ENCODE results near the gene PSTPIP1.

Gene PSTPIP1

DNA sequence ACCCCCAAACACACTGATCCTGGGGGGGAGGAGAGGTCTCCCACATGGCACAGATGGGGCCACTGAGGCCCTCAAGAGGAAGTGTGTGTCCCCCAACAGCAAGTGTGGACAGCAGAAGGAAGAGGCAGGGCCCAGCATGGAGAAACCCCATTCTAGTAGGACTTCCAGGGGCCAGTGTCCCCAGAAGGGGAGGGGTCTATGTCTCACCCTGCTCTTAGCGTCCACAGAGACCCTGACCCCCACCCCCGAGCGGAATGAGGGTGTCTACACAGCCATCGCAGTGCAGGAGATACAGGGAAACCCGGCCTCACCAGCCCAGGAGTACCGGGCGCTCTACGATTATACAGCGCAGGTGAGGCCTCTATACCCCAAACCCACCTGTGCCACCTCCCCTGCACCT, 40.7 kb downstream of the PSTPIP1 start:
- Histone ChIP-seq H3K9me3 (ENCODE audit: low read length) (no peaks in the 10 kb centered on the region), H3K36me3 (ENCODE audit: insufficient read depth, low read length) (no peaks in the 10 kb centered on the region), H3K4me1 (ENCODE audit: insufficient read depth, low read length) (peaks cover 4% of the 10 kb centered on the region), H3K9ac (ENCODE audit: low read length) (no peak overlapping the region), H3K27me3 (ENCODE audit: control insufficient read depth in 1 of 2, insufficient read depth in 2 of 2, low read length in 2 of 2) (peaks cover 0 to 8% of the 10 kb centered on the region in 2 donors), H3K4me3 (ENCODE audit: low read depth in 1 of 2, low read length in 2 of 2) (no peak overlapping the region), H3K27ac (ENCODE audit: low read depth, low read length) (no peak overlapping the region)

DNA sequence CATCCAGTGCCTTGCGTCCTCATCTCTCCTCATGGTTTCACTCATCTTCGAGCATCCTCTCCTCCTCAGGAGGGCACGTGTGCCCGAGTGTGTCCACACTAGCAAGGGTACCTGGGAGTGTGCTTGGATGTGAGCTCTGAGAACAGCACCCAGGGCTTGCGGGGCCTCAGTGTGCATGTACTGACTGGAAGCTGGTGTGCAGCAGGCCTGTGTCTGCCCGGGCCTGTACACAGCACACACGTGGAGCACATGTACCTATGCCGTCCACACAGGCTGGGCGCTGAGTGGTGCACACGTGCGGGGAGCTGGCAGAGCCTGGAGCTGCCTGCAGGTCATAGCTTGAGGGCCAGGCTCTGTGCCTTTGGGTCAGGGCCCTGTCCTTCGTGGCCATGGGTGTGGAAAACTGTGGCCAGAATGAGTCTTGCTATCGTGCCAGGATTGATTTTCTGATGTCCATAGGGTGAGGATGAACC, 41.1 kb downstream of the PSTPIP1 start:
- Histone ChIP-seq H3K36me3 (ENCODE audit: insufficient read depth, low read length) (no peaks in the 10 kb centered on the region), H3K27me3 (ENCODE audit: control insufficient read depth in 1 of 2, insufficient read depth in 2 of 2, low read length in 2 of 2) (peaks cover 0 to 8% of the 10 kb centered on the region in 2 donors), H3K27ac (ENCODE audit: low read depth, low read length) (no peak overlapping the region), H3K9me3 (ENCODE audit: low read length) (no peaks in the 10 kb centered on the region), H3K4me3 (ENCODE audit: low read depth in 1 of 2, low read length in 2 of 2) (no peak overlapping the region), H3K4me1 (ENCODE audit: insufficient read depth, low read length) (peaks cover 4% of the 10 kb centered on the region), H3K9ac (ENCODE audit: low read length) (no peak overlapping the region)

DNA sequence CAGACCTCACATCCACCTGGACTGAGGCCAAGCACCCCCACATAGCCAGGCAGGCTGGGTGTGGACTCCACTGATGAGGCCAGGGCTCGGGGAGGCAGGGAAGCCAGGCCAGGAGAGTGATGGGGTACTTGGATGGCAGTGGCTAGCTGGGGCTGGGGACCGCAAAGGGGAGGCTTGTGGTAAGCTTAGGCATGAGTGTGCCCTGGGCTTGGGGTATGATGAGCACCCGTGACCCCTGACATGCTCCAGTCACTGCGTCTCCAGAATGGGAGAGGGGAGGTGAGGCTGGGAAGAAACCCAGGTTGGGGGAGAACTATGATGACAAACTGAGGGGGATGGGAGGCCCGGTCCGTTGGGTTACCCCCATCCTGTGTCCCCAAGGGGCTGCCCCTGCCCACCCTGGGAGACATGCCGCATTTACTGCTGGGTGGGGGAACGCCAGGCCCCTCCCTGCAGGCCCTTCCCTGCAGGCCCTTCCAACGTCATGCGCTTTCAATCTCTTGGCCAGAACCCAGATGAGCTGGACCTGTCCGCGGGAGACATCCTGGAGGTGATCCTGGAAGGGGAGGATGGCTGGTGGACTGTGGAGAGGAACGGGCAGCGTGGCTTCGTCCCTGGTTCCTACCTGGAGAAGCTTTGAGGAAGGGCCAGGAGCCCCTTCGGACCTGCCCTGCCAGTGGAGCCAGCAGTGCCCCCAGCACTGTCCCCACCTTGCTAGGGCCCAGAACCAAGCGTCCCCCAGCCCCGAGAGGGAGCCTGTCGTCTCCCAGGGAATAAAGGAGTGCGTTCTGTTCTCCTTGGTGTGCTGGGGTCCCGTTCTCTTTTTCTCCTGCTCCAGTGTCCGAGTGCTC, 41.8 kb downstream of the PSTPIP1 start:
- H3K9me3 ChIP-seq (ENCODE audit: low read length): no peaks in the 10 kb centered on the region
- no peak overlapping the region for H3K9ac ChIP-seq (ENCODE audit: low read length)
- H3K27ac ChIP-seq (ENCODE audit: low read depth, low read length): no peak overlapping the region
- H3K4me3 ChIP-seq (ENCODE audit: low read depth in 1 of 2, low read length in 2 of 2): no peak overlapping the region
- H3K36me3 ChIP-seq (ENCODE audit: insufficient read depth, low read length): no peaks in the 10 kb centered on the region
- peaks cover 4% of the 10 kb centered on the region for H3K4me1 ChIP-seq (ENCODE audit: insufficient read depth, low read length)
- peaks cover 0 to 8% of the 10 kb centered on the region in 2 donors for H3K27me3 ChIP-seq (ENCODE audit: control insufficient read depth in 1 of 2, insufficient read depth in 2 of 2, low read length in 2 of 2)

- H3K9me3 ChIP-seq (ENCODE audit: low read length): no peaks in the 10 kb centered on the region
- H3K36me3 ChIP-seq (ENCODE audit: insufficient read depth, low read length): peaks cover 2% of the 10 kb centered on the region
- H3K27me3 ChIP-seq (ENCODE audit: control insufficient read depth in 1 of 2, insufficient read depth in 2 of 2, low read length in 2 of 2): peaks cover 0 to 8% of the 10 kb centered on the region in 2 donors
- no peak overlapping the region for H3K9ac ChIP-seq (ENCODE audit: low read length)
- no peak overlapping the region for H3K4me3 ChIP-seq (ENCODE audit: low read depth in 1 of 2, low read length in 2 of 2)
- no peak overlapping the region for H3K27ac ChIP-seq (ENCODE audit: low read depth, low read length)
- peaks cover 4% of the 10 kb centered on the region for H3K4me1 ChIP-seq (ENCODE audit: insufficient read depth, low read length)
These were observed 42.7 kb downstream of the PSTPIP1 start for GRCh38 chr15:77037388-77038209.

DNA sequence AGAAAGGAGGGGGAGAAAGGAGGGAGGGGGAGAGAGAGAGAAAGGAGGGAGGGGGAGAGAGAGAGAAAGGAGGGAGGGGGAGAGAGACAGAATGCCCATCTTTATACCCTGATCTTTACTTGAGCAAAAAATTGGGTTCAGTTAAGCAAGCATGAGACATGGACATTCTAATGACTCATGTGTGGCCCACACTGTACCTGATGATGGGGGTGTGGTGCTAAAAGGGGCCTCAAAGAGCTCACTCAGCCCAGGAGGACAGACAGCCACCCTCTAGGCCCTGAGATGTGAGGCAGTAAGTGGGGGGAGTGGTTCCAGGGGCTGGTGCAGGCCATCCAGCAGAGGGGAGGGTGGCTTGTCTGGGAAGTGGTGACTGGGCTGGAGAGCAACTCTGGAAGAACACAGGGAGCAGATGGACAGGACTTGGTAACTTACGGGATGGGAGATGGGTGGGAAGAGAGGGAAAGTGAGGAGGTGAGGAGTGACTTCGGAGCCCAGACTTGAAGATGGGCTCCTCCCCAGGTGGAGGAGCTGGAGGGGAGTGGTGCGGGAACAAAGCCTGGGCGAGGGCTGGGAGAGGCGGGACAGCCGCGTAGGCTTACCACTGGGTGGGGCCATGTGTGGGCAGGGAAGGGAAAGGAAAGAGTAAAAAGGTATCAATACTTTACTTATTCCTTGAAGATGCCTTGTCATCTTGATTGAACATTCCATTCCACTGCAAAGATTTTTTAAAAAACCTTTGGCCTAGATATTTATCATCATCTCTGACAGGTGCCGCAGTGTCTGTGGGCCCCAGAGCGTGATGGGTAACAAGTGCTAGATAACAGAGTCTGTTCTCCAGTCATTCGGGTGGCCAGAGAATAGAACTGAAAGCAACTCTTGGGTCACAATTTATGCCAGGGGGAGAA, 43.6 kb downstream of the PSTPIP1 start:
- Histone ChIP-seq H3K36me3 (ENCODE audit: insufficient read depth, low read length) (peaks cover 11% of the 10 kb centered on the region), H3K4me1 (ENCODE audit: insufficient read depth, low read length) (peaks cover 4% of the 10 kb centered on the region), H3K27me3 (ENCODE audit: control insufficient read depth in 1 of 2, insufficient read depth in 2 of 2, low read length in 2 of 2) (peaks cover 0 to 8% of the 10 kb centered on the region in 2 donors), H3K4me3 (ENCODE audit: low read depth in 1 of 2, low read length in 2 of 2) (no peak overlapping the region), H3K9me3 (ENCODE audit: low read length) (no peaks in the 10 kb centered on the region), H3K27ac (ENCODE audit: low read depth, low read length) (no peak overlapping the region), H3K9ac (ENCODE audit: low read length) (no peak overlapping the region)

GRCh38 chr15:77039217-77039533, 44.2 kb downstream of the PSTPIP1 start:
- peaks cover 0 to 5% of the 10 kb centered on the region in 2 donors for H3K27me3 ChIP-seq (ENCODE audit: control insufficient read depth in 1 of 2, insufficient read depth in 2 of 2, low read length in 2 of 2)
- peaks cover 4% of the 10 kb centered on the region for H3K4me1 ChIP-seq (ENCODE audit: insufficient read depth, low read length)
- no peak overlapping the region for H3K4me3 ChIP-seq (ENCODE audit: low read depth in 1 of 2, low read length in 2 of 2)
- peaks cover 17% of the 10 kb centered on the region for H3K36me3 ChIP-seq (ENCODE audit: insufficient read depth, low read length)
- H3K27ac ChIP-seq (ENCODE audit: low read depth, low read length): no peak overlapping the region
- H3K9me3 ChIP-seq (ENCODE audit: low read length): no peaks in the 10 kb centered on the region
- no peak overlapping the region for H3K9ac ChIP-seq (ENCODE audit: low read length)

DNA sequence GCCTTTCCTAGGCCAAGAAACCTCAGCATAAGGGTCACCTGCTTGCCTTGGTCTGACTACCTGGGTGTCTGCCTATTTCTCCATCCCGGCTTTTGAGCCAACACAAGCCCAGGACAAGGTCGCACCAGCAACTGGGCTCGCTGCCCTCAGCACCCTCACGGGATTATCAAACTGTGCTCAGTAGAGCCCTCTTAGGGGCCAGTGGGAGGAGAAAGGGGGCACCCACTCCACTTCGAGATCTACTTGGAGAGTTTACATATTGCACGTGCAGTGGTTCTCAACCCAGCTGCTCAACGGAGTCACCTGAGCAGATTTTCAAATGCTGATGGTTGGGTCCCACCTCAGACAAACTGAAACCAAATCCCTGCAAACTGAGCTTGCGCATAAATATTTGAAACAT, 44.9 kb downstream of the PSTPIP1 start:
- Histone ChIP-seq H3K9ac (ENCODE audit: low read length) (no peak overlapping the region), H3K4me3 (ENCODE audit: low read depth in 1 of 2, low read length in 2 of 2) (no peak overlapping the region), H3K9me3 (ENCODE audit: low read length) (no peaks in the 10 kb centered on the region), H3K27ac (ENCODE audit: low read depth, low read length) (no peak overlapping the region), H3K4me1 (ENCODE audit: insufficient read depth, low read length) (peaks cover 4% of the 10 kb centered on the region), H3K36me3 (ENCODE audit: insufficient read depth, low read length) (peaks cover 17% of the 10 kb centered on the region), H3K27me3 (ENCODE audit: control insufficient read depth in 1 of 2, insufficient read depth in 2 of 2, low read length in 2 of 2) (no peaks in the 10 kb centered on the region)

GRCh38 chr15:77040673-77041072, 45.7 kb downstream of the PSTPIP1 start:
- Histone ChIP-seq H3K27ac (ENCODE audit: low read depth, low read length) (no peak overlapping the region), H3K9me3 (ENCODE audit: low read length) (no peaks in the 10 kb centered on the region), H3K9ac (ENCODE audit: low read length) (no peak overlapping the region), H3K4me1 (ENCODE audit: insufficient read depth, low read length) (no peaks in the 10 kb centered on the region), H3K36me3 (ENCODE audit: insufficient read depth, low read length) (peaks cover 17% of the 10 kb centered on the region), H3K4me3 (ENCODE audit: low read depth in 1 of 2, low read length in 2 of 2) (no peak overlapping the region), H3K27me3 (ENCODE audit: control insufficient read depth in 1 of 2, insufficient read depth in 2 of 2, low read length in 2 of 2) (no peaks in the 10 kb centered on the region)

DNA sequence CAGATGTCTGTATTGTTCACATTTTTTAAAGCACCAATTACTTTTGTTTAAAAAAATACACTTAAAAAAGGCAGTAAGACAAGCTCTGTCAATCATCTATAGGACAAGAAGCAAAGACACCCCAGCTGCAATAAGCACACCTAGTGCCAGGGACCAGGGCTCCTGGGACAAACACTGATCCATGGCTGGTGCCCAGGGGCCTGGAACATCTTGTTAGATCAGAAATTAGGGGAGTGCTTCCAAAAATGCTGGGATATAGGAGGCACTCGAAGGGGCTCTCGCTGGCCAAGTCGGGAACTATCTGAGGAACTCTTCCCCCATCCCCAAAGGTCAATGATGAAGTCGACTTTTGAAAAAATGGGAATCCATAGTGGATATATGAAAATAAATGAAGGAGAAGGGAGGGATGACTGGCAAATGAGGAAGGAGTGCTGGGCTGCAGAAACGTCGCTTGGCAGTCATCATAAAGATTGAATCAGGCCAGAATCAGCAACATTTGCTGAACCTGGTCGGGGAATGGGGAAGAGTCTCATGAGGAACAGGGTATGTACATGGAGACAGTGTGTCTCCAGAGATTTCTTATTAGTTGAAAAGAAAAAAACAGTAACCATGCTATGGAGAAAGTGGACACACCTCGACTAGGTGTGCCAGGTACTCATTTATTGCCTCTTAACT, 47.5 kb downstream of the PSTPIP1 start:
- Histone ChIP-seq H3K4me1 (ENCODE audit: insufficient read depth, low read length) (no peaks in the 10 kb centered on the region), H3K27ac (ENCODE audit: low read depth, low read length) (no peak overlapping the region), H3K4me3 (ENCODE audit: low read depth in 1 of 2, low read length in 2 of 2) (no peak overlapping the region), H3K9me3 (ENCODE audit: low read length) (no peaks in the 10 kb centered on the region), H3K9ac (ENCODE audit: low read length) (no peak overlapping the region), H3K27me3 (ENCODE audit: control insufficient read depth in 1 of 2, insufficient read depth in 2 of 2, low read length in 2 of 2) (no peaks in the 10 kb centered on the region), H3K36me3 (ENCODE audit: insufficient read depth, low read length) (peaks cover 28% of the 10 kb centered on the region)

- Histone ChIP-seq H3K27ac (ENCODE audit: low read depth, low read length) (no peak overlapping the region), H3K36me3 (ENCODE audit: insufficient read depth, low read length) (peaks cover 28% of the 10 kb centered on the region)
These were observed 48.3 kb downstream of the PSTPIP1 start for GRCh38 chr15:77042955-77043920.

More at GRCh38 chr15:77042955-77043920, 48.3 kb downstream of the PSTPIP1 start:
- Histone ChIP-seq H3K9ac (ENCODE audit: low read length) (no peak overlapping the region), H3K27me3 (ENCODE audit: control insufficient read depth in 1 of 2, insufficient read depth in 2 of 2, low read length in 2 of 2) (no peaks in the 10 kb centered on the region), H3K4me3 (ENCODE audit: low read depth in 1 of 2, low read length in 2 of 2) (no peak overlapping the region), H3K4me1 (ENCODE audit: insufficient read depth, low read length) (no peaks in the 10 kb centered on the region), H3K9me3 (ENCODE audit: low read length) (no peaks in the 10 kb centered on the region)
